HEK293T (cell line): ENCODE measurements around the gene S100A6.
"Not testable (repeated sequence)": the region's sequence is repeated elsewhere in the genome, so short reads cannot be mapped to it uniquely, and the experiment has no call there.

Experiments
- CTCF ChIA-PET: fragments of 350-600 bp; formaldehyde crosslinking; extraction: SDS; loops from one replicate; lab custom pipeline; 2021; ENCODE audit warnings: antibody characterized with exemption, inconsistent platforms; lab: Yijun Ruan, JAX
- POLR2A ChIA-PET: fragments of 350-600 bp; formaldehyde crosslinking; extraction: SDS; loops from one replicate; lab custom pipeline; 2020; ENCODE audit warnings: antibody characterized with exemption, inconsistent platforms; lab: Yijun Ruan, JAX
- DNase-seq: peaks from one replicate; pipeline ENCODE4 v3.0.0; 2012; ENCODE audit warnings: mixed read lengths; ENCODE audit errors: extremely low spot score
- ARNT ChIP-seq: fragments of 450-650 bp; IDR thresholded peaks from 2 replicates; pipeline ENCODE4 v1.6.1; 2017; ENCODE audit warnings: mild to moderate bottlenecking
- BHLHE40 ChIP-seq: fragments of 450-650 bp; IDR thresholded peaks from 2 replicates; pipeline ENCODE4 v1.6.1; 2016; ENCODE audit warnings: mild to moderate bottlenecking, moderate library complexity, borderline replicate concordance
- CTBP1 ChIP-seq: fragments of 450-650 bp; IDR thresholded peaks from 2 replicates; pipeline ENCODE4 v1.6.1; 2016; ENCODE audit warnings: borderline replicate concordance
- ELF4 ChIP-seq: fragments of 450-650 bp; IDR thresholded peaks from 2 replicates; pipeline ENCODE4 v1.6.1; 2017; ENCODE audit warnings: antibody characterized with exemption
- FOXA1 ChIP-seq: fragments of 450-650 bp; IDR thresholded peaks from 2 replicates; pipeline ENCODE4 v1.6.1; 2016; ENCODE audit warnings: mild to moderate bottlenecking
- FOXK2 ChIP-seq: fragments of 450-650 bp; IDR thresholded peaks from 2 replicates; pipeline ENCODE4 v1.6.1; 2016; ENCODE audit warnings: mild to moderate bottlenecking
- FOXM1 ChIP-seq: fragments of 450-650 bp; IDR thresholded peaks from 2 replicates; pipeline ENCODE4 v1.6.1; 2017; ENCODE audit warnings: mild to moderate bottlenecking, borderline replicate concordance
- HDGF ChIP-seq: fragments of 450-650 bp; IDR thresholded peaks from 2 replicates; pipeline ENCODE4 v1.6.1; 2017; ENCODE audit warnings: antibody characterized with exemption, borderline replicate concordance
- L3MBTL2 ChIP-seq: fragments of 450-650 bp; conservative IDR thresholded peaks from 2 replicates; pipeline ENCODE4 v1.6.1; 2016; ENCODE audit warnings: mild to moderate bottlenecking
- LEF1 ChIP-seq: fragments of 450-650 bp; IDR thresholded peaks from 2 replicates; pipeline ENCODE4 v1.6.1; 2017; ENCODE audit warnings: mild to moderate bottlenecking, borderline replicate concordance
- NFRKB ChIP-seq: fragments of 450-650 bp; IDR thresholded peaks from 2 replicates; pipeline ENCODE4 v1.6.1; 2016; ENCODE audit warnings: mild to moderate bottlenecking, moderate library complexity
- PKNOX1 ChIP-seq: fragments of 450-650 bp; IDR thresholded peaks from 2 replicates; pipeline ENCODE4 v1.6.1; 2016
- SP1 ChIP-seq: fragments of 450-650 bp; IDR thresholded peaks from 2 replicates; pipeline ENCODE4 v1.6.1; 2017
- SUZ12 ChIP-seq: fragments of 450-650 bp; IDR thresholded peaks from 2 replicates; pipeline ENCODE4 v1.6.1; 2016; ENCODE audit warnings: mild to moderate bottlenecking
- TARDBP ChIP-seq: fragments of 450-650 bp; IDR thresholded peaks from 2 replicates; pipeline ENCODE4 v1.6.1; 2016
- ZNF384 ChIP-seq: fragments of 450-650 bp; IDR thresholded peaks from 2 replicates; pipeline ENCODE4 v1.6.1; 2016

S100A6 gene

GRCh38 chr1:153535242-153536011, at the start of gene S100A6:
S100A6 (minus strand) TSS chr1:153535991; CDS start chr1:153535339, 652 bp downstream.
- DNase-seq: no peak
- POLR2A ChIA-PET: interaction anchor here (0.7 to 1.9 kb wide), 6 partner anchors 9 to 137 kb away, joined by 3 to 8 read pairs (median 6); partner anchors contain the start of genes CHTOP, S100A13 and S100A4

GRCh38 chr1:153585006-153585405, 49.2 kb upstream of the S100A6 start:
- TF ChIP-seq TARDBP (no peak), FOXM1 (no peak), ELF4 (no peak), ZNF384 (no peak), PKNOX1 (no peak), ARNT (no peak), FOXK2 (no peak), LEF1 (no peak), L3MBTL2 (no peak), FOXA1 (no peak), SUZ12 (no peak), NFRKB (no peak), HDGF (no peak), BHLHE40 (no peak), CTBP1 (no peak), SP1 (no peak)
- no peak for DNase-seq
- POLR2A ChIA-PET: interaction anchor here (1.0 to 4.1 kb wide), 3 partner anchors 42 to 50 kb away, joined by 4 to 17 read pairs (median 5); partner anchors contain the start of genes CHTOP, S100A1 and S100A13
- CTCF ChIA-PET: interaction anchor here (0.7 to 2.2 kb wide), 5 partner anchors 15 to 52 kb away, joined by 4 to 9 read pairs (median 6); partner anchors contain the start of genes CHTOP, S100A1 and S100A13

More at GRCh38 chr1:153535242-153536011, at the start of gene S100A6:
- CTCF ChIA-PET: interaction anchor here (1.3 to 4.5 kb wide), 2 partner anchors 35 to 92 kb away, joined by 8 to 60 read pairs; partner anchors contain the start of gene S100A13
- no peak for TF ChIP-seq L3MBTL2
- no peak for TF ChIP-seq ZNF384

- ChIA-PET CTCF (interaction anchor here (0.8 to 1.5 kb wide), 3 partner anchors 44 to 51 kb away, joined by 4 to 6 read pairs (median 4); partner anchors contain the start of gene CHTOP), POLR2A (interaction anchor here (1.0 to 4.1 kb wide), 2 partner anchors 43 to 50 kb away, joined by 4 to 17 read pairs; partner anchors contain the start of genes CHTOP, S100A1 and S100A13)
- no peak for TF ChIP-seq TARDBP
- TF ChIP-seq FOXK2: no peak
- no peak for DNase-seq
Measured at GRCh38 chr1:153583976-153584375, 48.2 kb upstream of the S100A6 start.

- CTCF ChIA-PET, DNase-seq: not testable (repeated sequence)
- POLR2A ChIA-PET: interaction anchor here (4.1 kb wide), 1 partner anchor 44 kb away, joined by 17 read pairs; the partner anchor contains the start of genes S100A1 and S100A13
Measured at GRCh38 chr1:153583514-153583913, 47.7 kb upstream of the S100A6 start.

- DNase-seq, POLR2A ChIA-PET, CTCF ChIA-PET: not testable (repeated sequence)
Measured at GRCh38 chr1:153582836-153583235, 47.0 kb upstream of the S100A6 start.

GRCh38 chr1:153578936-153579335, 43.1 kb upstream of the S100A6 start:
- DNase-seq: no peak
- TF ChIP-seq CTBP1 (no peak), FOXM1 (no peak), FOXK2 (no peak), ARNT (no peak), L3MBTL2 (no peak), LEF1 (no peak), PKNOX1 (no peak), BHLHE40 (no peak), ELF4 (no peak), NFRKB (no peak), HDGF (no peak), SUZ12 (no peak), TARDBP (no peak), SP1 (no peak)
- CTCF ChIA-PET: interaction anchor here (2.7 kb wide), 1 partner anchor 46 kb away, joined by 11 read pairs; no protein-coding TSS in a partner anchor
- POLR2A ChIA-PET: interaction anchor here (3.9 kb wide), 1 partner anchor 55 kb away, joined by 20 read pairs; the partner anchor contains the start of gene CHTOP

- CTCF ChIA-PET: interaction anchor here (1.8 to 2.7 kb wide), 2 partner anchors 10 to 46 kb away, joined by 8 to 11 read pairs; no protein-coding TSS in a partner anchor
- DNase-seq: no peak
- no peak for TF ChIP-seq L3MBTL2
- TF ChIP-seq HDGF: no peak
- no peak for TF ChIP-seq TARDBP
- TF ChIP-seq NFRKB: no peak
- no peak for TF ChIP-seq ARNT
- TF ChIP-seq SP1: no peak
- no peak for TF ChIP-seq CTBP1
- no peak for TF ChIP-seq FOXM1
- no peak for TF ChIP-seq BHLHE40
- no peak for TF ChIP-seq ZNF384
- no peak for TF ChIP-seq FOXK2
- TF ChIP-seq PKNOX1: no peak
- TF ChIP-seq ELF4: no peak
- TF ChIP-seq FOXA1: no peak
- TF ChIP-seq LEF1: no peak
- POLR2A ChIA-PET: interaction anchor here (0.9 to 3.9 kb wide), 3 partner anchors 34 to 56 kb away, joined by 3 to 20 read pairs (median 15); partner anchors contain the start of genes CHTOP and S100A13
Measured at GRCh38 chr1:153578490-153578889, 42.7 kb upstream of the S100A6 start.
